SK-N-SH (cell line): Measurements from ENCODE around the gene CFAP70. TPM values are rescaled to one million over a fixed set of nuclear protein-coding genes. Genes with fewer than 3 reads are reported as not detected.

Source experiments
- CTCF ChIA-PET: fragments of 300-600, 350-600 bp; formaldehyde crosslinking; extraction: SDS; loops from one replicate; lab custom pipeline; 2021; lab: Yijun Ruan, JAX
- POLR2A ChIA-PET: fragments of 350-600 bp; sonication (Branson Sonifier 250); formaldehyde crosslinking; extraction: SDS; loops from one replicate; lab custom pipeline; 2020; ENCODE audit warnings: antibody characterized with exemption, inconsistent platforms; lab: Yijun Ruan, JAX
- DNase-seq: peaks from one replicate; pipeline ENCODE4 v3.0.0; 2012
- H2AFZ ChIP-seq: fragments of 200-600 bp; sonication (generic); 2 replicates; pipeline ENCODE4 v1.8.1; 2016; ENCODE audit warnings: antibody characterized with exemption, mild to moderate bottlenecking, low read depth
- H3F3A ChIP-seq: fragments of 200-600 bp; sonication (generic); replicated peaks from 2 replicates; pipeline ENCODE3; 2016; ENCODE audit warnings: antibody characterized with exemption, mild to moderate bottlenecking; ENCODE audit not compliant: insufficient read depth
- H3K27ac ChIP-seq, 2 experiments: fragments of 200-500 bp in 1 of 2; fragments of 200-600 bp in 1 of 2; sonication (Bioruptor generic) in 1 of 2; sonication (generic), shearing (Covaris generic) in 1 of 2; 2 replicates each; pipeline versions ENCODE4 v1.5.1 to v1.6.1; 2014 to 2016; ENCODE audit warnings: low read depth in 2 of 2, inconsistent platforms in 1 of 2, low read length in 1 of 2, mild to moderate bottlenecking in 1 of 2, mixed read lengths in 1 of 2
- H3K27me3 ChIP-seq: fragments of 200-600 bp; sonication (generic), shearing (Covaris generic); 2 replicates; pipeline ENCODE4 v1.6.1; 2016; ENCODE audit warnings: mixed run types; ENCODE audit not compliant: insufficient read depth
- H3K36me3 ChIP-seq, 2 experiments: fragments of 200-500 bp in 1 of 2; fragments of 200-600 bp in 1 of 2; sonication (Bioruptor generic) in 1 of 2; sonication (generic) in 1 of 2; replicated peaks in 1 of 2; 2 replicates each; pipeline versions ENCODE3 to v1.5.1; 2014 to 2016; ENCODE audit warnings: low read length in 1 of 2, mild to moderate bottlenecking in 1 of 2; ENCODE audit not compliant: insufficient read depth in 2 of 2, control insufficient read depth in 1 of 2
- H3K4me1 ChIP-seq, 2 experiments: fragments of 200-500 bp in 1 of 2; fragments of 200-600 bp in 1 of 2; sonication (Bioruptor generic) in 1 of 2; sonication (generic), shearing (Covaris generic) in 1 of 2; 2 replicates each; pipeline versions ENCODE4 v1.5.1 to v1.6.1; 2014 to 2016; ENCODE audit warnings: low read depth in 1 of 2, low read length in 1 of 2, mixed run types in 1 of 2; ENCODE audit not compliant: insufficient read depth in 2 of 2, control insufficient read depth in 1 of 2
- H3K4me2 ChIP-seq: fragments of 200-600 bp; sonication (generic), shearing (Covaris generic); 2 replicates; pipeline ENCODE4 v1.6.1; 2017; ENCODE audit warnings: mixed run types
- H3K4me3 ChIP-seq, 2 experiments: fragments of 200-500 bp in 1 of 2; fragments of 200-600 bp in 1 of 2; sonication (Bioruptor generic) in 1 of 2; sonication (generic), shearing (Covaris generic) in 1 of 2; 2 replicates each; pipeline versions ENCODE4 v1.5.1 to v1.8.1; 2014 to 2016; ENCODE audit warnings: low read depth in 2 of 2, inconsistent platforms in 1 of 2, low read length in 1 of 2, mild to moderate bottlenecking in 1 of 2, mixed read lengths in 1 of 2, moderate library complexity in 1 of 2
- H3K79me2 ChIP-seq: fragments of 200-600 bp; sonication (generic); 2 replicates; pipeline ENCODE4 v1.8.1; 2017; ENCODE audit warnings: mild to moderate bottlenecking; ENCODE audit not compliant: insufficient read depth
- H3K9ac ChIP-seq: fragments of 200-600 bp; sonication (generic); 2 replicates; pipeline ENCODE4 v1.6.1; 2017; ENCODE audit warnings: mixed run types
- H3K9me2 ChIP-seq: fragments of 200-600 bp; sonication (generic); 2 replicates; pipeline ENCODE4 v1.6.1; 2017; ENCODE audit warnings: mixed run types
- H3K9me3 ChIP-seq: fragments of 200-600 bp; sonication (generic); 2 replicates; pipeline ENCODE4 v1.6.1; 2017; ENCODE audit warnings: mixed run types, mild to moderate bottlenecking, moderate library complexity
- H4K20me1 ChIP-seq: fragments of 200-600 bp; sonication (generic); 2 replicates; pipeline ENCODE4 v1.6.1; 2017; ENCODE audit warnings: mild to moderate bottlenecking, mixed run types; ENCODE audit not compliant: insufficient read depth
- CHD2 ChIP-seq: fragments of 150-350 bp; IDR thresholded peaks from 2 replicates; pipeline ENCODE4 v1.6.1; 2018; ENCODE audit warnings: low read length; ENCODE audit not compliant: partially characterized antibody
- EP300 ChIP-seq, 2 experiments: IDR thresholded peaks; 2 replicates each; pipeline versions ENCODE4 v1.4.0 to v1.6.1; 2012; ENCODE audit warnings: borderline replicate concordance in 1 of 2, low read depth in 1 of 2, low read length in 1 of 2
- GATA2 ChIP-seq: sonication (generic); formaldehyde crosslinking; IDR thresholded peaks from 2 replicates; pipeline ENCODE4 v1.5.0; 2020; ENCODE audit warnings: mild to moderate bottlenecking, missing genetic modification reagents
- NFIC ChIP-seq: IDR thresholded peaks from 2 replicates; pipeline ENCODE4 v1.4.0; 2012; ENCODE audit warnings: borderline replicate concordance
- POLR2AphosphoS5 ChIP-seq: IDR thresholded peaks from 2 replicates; pipeline ENCODE4 v1.6.1; 2012; ENCODE audit warnings: low read depth, low read length
- RAD21 ChIP-seq: IDR thresholded peaks from 2 replicates; pipeline ENCODE4 v1.6.1; 2012; ENCODE audit warnings: mild to moderate bottlenecking, low read length
- RCOR1 ChIP-seq: fragments of 150-350 bp; IDR thresholded peaks from 2 replicates; pipeline ENCODE4 v1.6.1; 2017; ENCODE audit warnings: antibody characterized with exemption, low read length
- RFX5 ChIP-seq: IDR thresholded peaks from 2 replicates; pipeline ENCODE4 v1.6.1; 2012; ENCODE audit warnings: mild to moderate bottlenecking, improper control_type of control experiment, low read length
- SIN3A ChIP-seq: IDR thresholded peaks from 2 replicates; pipeline ENCODE4 v1.6.1; 2012; ENCODE audit warnings: low read depth, mild to moderate bottlenecking, low read length, moderate library complexity, borderline replicate concordance
- SMC3 ChIP-seq: IDR thresholded peaks from 2 replicates; pipeline ENCODE4 v1.6.1; 2012; ENCODE audit warnings: low read depth, low read length, improper control_type of control experiment
- TAF1 ChIP-seq: IDR thresholded peaks from 2 replicates; pipeline ENCODE4 v1.6.1; 2012; ENCODE audit warnings: low read depth, mild to moderate bottlenecking, low read length, moderate library complexity, borderline replicate concordance
- TEAD4 ChIP-seq: IDR thresholded peaks from 2 replicates; pipeline ENCODE4 v1.4.0; 2012; ENCODE audit warnings: mild to moderate bottlenecking, borderline replicate concordance; ENCODE audit not compliant: insufficient read depth
- WGBS: methylation state at CpG from one replicate; pipeline ENCODE4 v1.1.6; 2017; ENCODE audit warnings: low lambda C conversion rate; 5-methylcytosine and 5-hydroxymethylcytosine counted together
- polyA plus RNA-seq, 3 experiments: library from polyadenylated mRNA; depleted of rRNA; stranded (reverse); fragments of >200 nt; gene quantifications; 2 replicates each; pipeline ENCODE4 v1.2.3, GENCODE V29; 2012
- small RNA-seq, 7 experiments: library from RNA; depleted of rRNA; stranded (forward); fragments of <200 nt; gene quantifications; one replicate each; pipeline ENCODE3, GENCODE V24; 2012
- TF ChIP-seq, protein P1 (sequence below): fragments of 150-350 bp; IDR thresholded peaks from 2 replicates; pipeline ENCODE4 v1.6.1; 2017; ENCODE audit warnings: antibody characterized with exemption, low read length, low read depth, borderline replicate concordance
- TF ChIP-seq, protein P2 (sequence below): IDR thresholded peaks from 2 replicates; pipeline ENCODE4 v1.6.1; 2012; ENCODE audit warnings: mild to moderate bottlenecking, low read depth, low read length, moderate library complexity
- TF ChIP-seq, protein P3 (sequence below): IDR thresholded peaks from 2 replicates; pipeline ENCODE4 v1.4.0; 2012; ENCODE audit warnings: low read depth, borderline replicate concordance
- TF ChIP-seq, protein P4 (sequence below): fragments of 200-600 bp; sonication (generic); IDR thresholded peaks from 2 replicates; pipeline ENCODE4 v1.6.1; 2017; ENCODE audit warnings: antibody characterized with exemption, mild to moderate bottlenecking, moderate library complexity

CFAP70 gene
- polyA plus RNA-seq, 1 of the 3 experiments (the other 2 are of a cell fraction), result 0.74 TPM

DNA sequence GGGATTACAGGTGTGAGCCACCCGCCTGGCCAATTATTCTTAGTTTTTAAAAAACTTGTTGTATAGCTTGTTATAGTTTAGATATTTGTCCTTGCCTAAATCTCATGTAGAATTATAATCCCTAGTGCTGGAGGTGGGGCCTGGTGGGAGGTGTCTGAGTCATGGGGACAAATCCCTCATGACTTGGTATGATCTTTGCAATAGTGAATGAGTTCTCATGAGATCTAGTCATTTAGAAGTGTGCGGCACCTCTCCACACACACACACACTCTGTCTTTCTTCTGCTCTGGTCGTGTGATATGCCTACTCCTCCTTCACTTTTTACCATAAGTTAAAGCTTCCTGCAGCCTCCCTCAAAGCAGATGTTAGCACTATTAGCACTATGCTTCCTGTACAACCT, 153.6 kb downstream of the CFAP70 start:
- TF ChIP-seq, protein P1, sequence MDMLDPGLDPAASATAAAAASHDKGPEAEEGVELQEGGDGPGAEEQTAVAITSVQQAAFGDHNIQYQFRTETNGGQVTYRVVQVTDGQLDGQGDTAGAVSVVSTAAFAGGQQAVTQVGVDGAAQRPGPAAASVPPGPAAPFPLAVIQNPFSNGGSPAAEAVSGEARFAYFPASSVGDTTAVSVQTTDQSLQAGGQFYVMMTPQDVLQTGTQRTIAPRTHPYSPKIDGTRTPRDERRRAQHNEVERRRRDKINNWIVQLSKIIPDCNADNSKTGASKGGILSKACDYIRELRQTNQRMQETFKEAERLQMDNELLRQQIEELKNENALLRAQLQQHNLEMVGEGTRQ, result no peak
- no peak for TF ChIP-seq EP300 (IDR thresholded peaks at IDR 0.05; ENCODE audit: borderline replicate concordance in 1 of 2, low read depth in 1 of 2, low read length in 1 of 2)
- TF ChIP-seq, protein P2, sequence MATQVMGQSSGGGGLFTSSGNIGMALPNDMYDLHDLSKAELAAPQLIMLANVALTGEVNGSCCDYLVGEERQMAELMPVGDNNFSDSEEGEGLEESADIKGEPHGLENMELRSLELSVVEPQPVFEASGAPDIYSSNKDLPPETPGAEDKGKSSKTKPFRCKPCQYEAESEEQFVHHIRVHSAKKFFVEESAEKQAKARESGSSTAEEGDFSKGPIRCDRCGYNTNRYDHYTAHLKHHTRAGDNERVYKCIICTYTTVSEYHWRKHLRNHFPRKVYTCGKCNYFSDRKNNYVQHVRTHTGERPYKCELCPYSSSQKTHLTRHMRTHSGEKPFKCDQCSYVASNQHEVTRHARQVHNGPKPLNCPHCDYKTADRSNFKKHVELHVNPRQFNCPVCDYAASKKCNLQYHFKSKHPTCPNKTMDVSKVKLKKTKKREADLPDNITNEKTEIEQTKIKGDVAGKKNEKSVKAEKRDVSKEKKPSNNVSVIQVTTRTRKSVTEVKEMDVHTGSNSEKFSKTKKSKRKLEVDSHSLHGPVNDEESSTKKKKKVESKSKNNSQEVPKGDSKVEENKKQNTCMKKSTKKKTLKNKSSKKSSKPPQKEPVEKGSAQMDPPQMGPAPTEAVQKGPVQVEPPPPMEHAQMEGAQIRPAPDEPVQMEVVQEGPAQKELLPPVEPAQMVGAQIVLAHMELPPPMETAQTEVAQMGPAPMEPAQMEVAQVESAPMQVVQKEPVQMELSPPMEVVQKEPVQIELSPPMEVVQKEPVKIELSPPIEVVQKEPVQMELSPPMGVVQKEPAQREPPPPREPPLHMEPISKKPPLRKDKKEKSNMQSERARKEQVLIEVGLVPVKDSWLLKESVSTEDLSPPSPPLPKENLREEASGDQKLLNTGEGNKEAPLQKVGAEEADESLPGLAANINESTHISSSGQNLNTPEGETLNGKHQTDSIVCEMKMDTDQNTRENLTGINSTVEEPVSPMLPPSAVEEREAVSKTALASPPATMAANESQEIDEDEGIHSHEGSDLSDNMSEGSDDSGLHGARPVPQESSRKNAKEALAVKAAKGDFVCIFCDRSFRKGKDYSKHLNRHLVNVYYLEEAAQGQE, result no peak
- no peak for TF ChIP-seq NFIC
- no peak for TF ChIP-seq GATA2 (CRISPR knock-in tag)
- TF ChIP-seq TEAD4, result no peak
- no peak for TF ChIP-seq SIN3A
- no peak for TF ChIP-seq RCOR1
- no peak for TF ChIP-seq CHD2
- TF ChIP-seq, protein P3, sequence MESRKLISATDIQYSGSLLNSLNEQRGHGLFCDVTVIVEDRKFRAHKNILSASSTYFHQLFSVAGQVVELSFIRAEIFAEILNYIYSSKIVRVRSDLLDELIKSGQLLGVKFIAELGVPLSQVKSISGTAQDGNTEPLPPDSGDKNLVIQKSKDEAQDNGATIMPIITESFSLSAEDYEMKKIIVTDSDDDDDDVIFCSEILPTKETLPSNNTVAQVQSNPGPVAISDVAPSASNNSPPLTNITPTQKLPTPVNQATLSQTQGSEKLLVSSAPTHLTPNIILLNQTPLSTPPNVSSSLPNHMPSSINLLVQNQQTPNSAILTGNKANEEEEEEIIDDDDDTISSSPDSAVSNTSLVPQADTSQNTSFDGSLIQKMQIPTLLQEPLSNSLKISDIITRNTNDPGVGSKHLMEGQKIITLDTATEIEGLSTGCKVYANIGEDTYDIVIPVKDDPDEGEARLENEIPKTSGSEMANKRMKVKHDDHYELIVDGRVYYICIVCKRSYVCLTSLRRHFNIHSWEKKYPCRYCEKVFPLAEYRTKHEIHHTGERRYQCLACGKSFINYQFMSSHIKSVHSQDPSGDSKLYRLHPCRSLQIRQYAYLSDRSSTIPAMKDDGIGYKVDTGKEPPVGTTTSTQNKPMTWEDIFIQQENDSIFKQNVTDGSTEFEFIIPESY, result no peak
- TF ChIP-seq RFX5, result no peak
- TF ChIP-seq SMC3, result no peak
- TF ChIP-seq RAD21, result no peak
- TF ChIP-seq, protein P4, sequence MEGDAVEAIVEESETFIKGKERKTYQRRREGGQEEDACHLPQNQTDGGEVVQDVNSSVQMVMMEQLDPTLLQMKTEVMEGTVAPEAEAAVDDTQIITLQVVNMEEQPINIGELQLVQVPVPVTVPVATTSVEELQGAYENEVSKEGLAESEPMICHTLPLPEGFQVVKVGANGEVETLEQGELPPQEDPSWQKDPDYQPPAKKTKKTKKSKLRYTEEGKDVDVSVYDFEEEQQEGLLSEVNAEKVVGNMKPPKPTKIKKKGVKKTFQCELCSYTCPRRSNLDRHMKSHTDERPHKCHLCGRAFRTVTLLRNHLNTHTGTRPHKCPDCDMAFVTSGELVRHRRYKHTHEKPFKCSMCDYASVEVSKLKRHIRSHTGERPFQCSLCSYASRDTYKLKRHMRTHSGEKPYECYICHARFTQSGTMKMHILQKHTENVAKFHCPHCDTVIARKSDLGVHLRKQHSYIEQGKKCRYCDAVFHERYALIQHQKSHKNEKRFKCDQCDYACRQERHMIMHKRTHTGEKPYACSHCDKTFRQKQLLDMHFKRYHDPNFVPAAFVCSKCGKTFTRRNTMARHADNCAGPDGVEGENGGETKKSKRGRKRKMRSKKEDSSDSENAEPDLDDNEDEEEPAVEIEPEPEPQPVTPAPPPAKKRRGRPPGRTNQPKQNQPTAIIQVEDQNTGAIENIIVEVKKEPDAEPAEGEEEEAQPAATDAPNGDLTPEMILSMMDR, result no peak
- TF ChIP-seq TAF1, result no peak
- no peak for TF ChIP-seq POLR2AphosphoS5
- Histone ChIP-seq H3K9ac (no peak overlapping the region), H3K36me3 (peaks cover 7 to 13% of the 10 kb centered on the region in 2 experiments), H3F3A (no peaks in the 10 kb centered on the region), H4K20me1 (no peaks in the 10 kb centered on the region), H3K27ac (no peak overlapping the region), H3K4me3 (no peak overlapping the region), H3K27me3 (no peaks in the 10 kb centered on the region), H3K9me2 (no peaks in the 10 kb centered on the region), H3K9me3 (no peaks in the 10 kb centered on the region), H2AFZ (no peak overlapping the region), H3K4me1 (no peaks in the 10 kb centered on the region), H3K4me2 (no peak overlapping the region), H3K79me2 (no peaks in the 10 kb centered on the region)
- CTCF ChIA-PET, result interaction anchor here (1.2 kb wide), 1 partner anchor 14 kb away, joined by 4 read pairs; no protein-coding TSS in a partner anchor
- WGBS, result 89% methylated on average over 3 of the region's 3 CpGs
- no peak for DNase-seq
- POLR2A ChIA-PET, result no interaction called here

Small RNAs within 50 kb of the gene (small RNA-seq; reads per million reads assigned to genes)
- gene RF00019 (0 reads per million in 7 experiments), gene RNU6-833P (0 reads per million in 7 experiments)

Other genes starting within 250 kb of the CFAP70 start
- 3.4 and 6.0 TPM in 2 replicates for gene NUDT13, start 248.4 kb downstream of the CFAP70 start, polyA plus RNA-seq (2012; rRNA removed)
- gene ECD, start 190.9 kb downstream of the CFAP70 start, polyA plus RNA-seq (2012; rRNA removed), result 21.4 and 30.9 TPM in 2 replicates
- gene FAM149B1, start 190.7 kb downstream of the CFAP70 start, polyA plus RNA-seq (2012; rRNA removed), result 28.2 and 37.5 TPM in 2 replicates
- 23.9 and 27.3 TPM in 2 replicates for gene DNAJC9, start 111.6 kb downstream of the CFAP70 start, polyA plus RNA-seq (2012; rRNA removed)
- gene MRPS16, start 106.2 kb downstream of the CFAP70 start, polyA plus RNA-seq (2012; rRNA removed), result 75.5 and 78.0 TPM in 2 replicates
- gene ANXA7, start 55.2 kb upstream of the CFAP70 start, polyA plus RNA-seq (2012; rRNA removed), result 65.7 and 88.1 TPM in 2 replicates
- gene MSS51, start 74.7 kb upstream of the CFAP70 start, polyA plus RNA-seq (2012; rRNA removed), result 0.95 and 1.8 TPM in 2 replicates
- 14.5 and 18.4 TPM in 2 replicates for gene PPP3CB, start 137.2 kb upstream of the CFAP70 start, polyA plus RNA-seq (2012; rRNA removed)
- gene USP54, start 232.5 kb upstream of the CFAP70 start, polyA plus RNA-seq (2012; rRNA removed), result 6.5 and 11.0 TPM in 2 replicates